ENCODE measurements around the gene ATP6V1A.

Gene ATP6V1A

GRCh38 chr3:113744941-113745755 lies 1.7 kb upstream of the ATP6V1A start:
- peak; percentile 93 to 96 (median 95) for DNase-seq
- POLR2A ChIA-PET: interaction anchor here (0.6 to 1.3 kb wide), 8 partner anchors 10 to 248 kb away, joined by 3 to 9 read pairs (median 3); no protein-coding TSS in a partner anchor
- Histone ChIP-seq H3K27ac (ENCODE audit: insufficient read depth in 1 of 2, low read depth in 1 of 2, low read length in 2 of 2, poor library complexity in 1 of 2, severe bottlenecking in 2 of 2) (peak overlapping the region; percentile 97 to 100), H3K9me3 (ENCODE audit: control extremely low read depth in 1 of 5, control insufficient read depth in 4 of 5, insufficient read depth in 2 of 5, low read depth in 1 of 5, low read length in 4 of 5) (no peaks in the 10 kb centered on the region), H3K27me3 (replicated peaks in 2 of 5; ENCODE audit: control insufficient read depth in 4 of 5, insufficient read depth in 5 of 5, low read length in 4 of 5) (no peaks in the 10 kb centered on the region), H3K4me1 (ENCODE audit: control extremely low read depth in 1 of 4, control insufficient read depth in 4 of 4, insufficient read depth in 4 of 4, low read length in 3 of 4) (peaks cover 33 to 76% (median 50%) of the 10 kb centered on the region in 4 experiments), H3K36me3 (ENCODE audit: control insufficient read depth in 4 of 4, insufficient read depth in 4 of 4, low read length in 3 of 4) (peaks cover 0 to 5% (median 0%) of the 10 kb centered on the region in 4 experiments), H3K4me3 (ENCODE audit: control insufficient read depth in 1 of 7, extremely low read depth in 1 of 7, insufficient read depth in 4 of 7, low read depth in 2 of 7, low read length in 6 of 7) (peak overlapping the region; percentile 68 to 100 (median 93))
- CTCF ChIA-PET: interaction anchor here (0.6 to 5.3 kb wide), 26 partner anchors 10 to 309 kb away, joined by 3 to 46 read pairs (median 4); partner anchors contain the start of gene GRAMD1C
- WGBS (ENCODE audit: insufficient coverage): under 1% methylated on average over 19 of the region's 35 CpGs

GRCh38 chr3:113745756-113746547 lies 883 bp upstream of the ATP6V1A start, which contains the start of gene NAA50:
NAA50 (minus strand) TSS chr3:113746249; CDS start chr3:113745949, 300 bp downstream.
- Histone ChIP-seq H3K4me1 (ENCODE audit: control extremely low read depth in 1 of 4, control insufficient read depth in 4 of 4, insufficient read depth in 4 of 4, low read length in 3 of 4) (peaks cover 34 to 74% (median 49%) of the 10 kb centered on the region in 4 experiments), H3K27ac (ENCODE audit: insufficient read depth in 1 of 2, low read depth in 1 of 2, low read length in 2 of 2, poor library complexity in 1 of 2, severe bottlenecking in 2 of 2) (peak within 1 kb of the TSS; percentile 97 to 100), H3K27me3 (replicated peaks in 2 of 5; ENCODE audit: control insufficient read depth in 4 of 5, insufficient read depth in 5 of 5, low read length in 4 of 5) (no peaks in the 10 kb centered on the region), H3K36me3 (ENCODE audit: control insufficient read depth in 4 of 4, insufficient read depth in 4 of 4, low read length in 3 of 4) (peaks cover 0 to 5% (median 0%) of the 10 kb centered on the region in 4 experiments), H3K4me3 (ENCODE audit: control insufficient read depth in 1 of 7, extremely low read depth in 1 of 7, insufficient read depth in 4 of 7, low read depth in 2 of 7, low read length in 6 of 7) (peak within 1 kb of the TSS; percentile 80 to 100 (median 94)), H3K9me3 (ENCODE audit: control extremely low read depth in 1 of 5, control insufficient read depth in 4 of 5, insufficient read depth in 2 of 5, low read depth in 1 of 5, low read length in 4 of 5) (no peaks in the 10 kb centered on the region)
- 0% methylated on average over 51 of the region's 72 CpGs for WGBS (ENCODE audit: insufficient coverage)
- ChIA-PET CTCF (interaction anchor here (0.6 to 5.3 kb wide), 20 partner anchors 11 to 309 kb away, joined by 3 to 46 read pairs (median 5); partner anchors contain the start of gene GRAMD1C), POLR2A (interaction anchor here (0.9 to 1.3 kb wide), 6 partner anchors 10 to 249 kb away, joined by 3 to 7 read pairs (median 3); no protein-coding TSS in a partner anchor)
- DNase-seq: peak; percentile 92 to 96 (median 96)

- ChIA-PET CTCF (interaction anchor here (1.1 to 5.3 kb wide), 5 partner anchors 10 to 29 kb away, joined by 3 to 46 read pairs (median 4); no protein-coding TSS in a partner anchor), POLR2A (interaction anchor here (1.1 kb wide), 1 partner anchor 195 kb away, joined by 3 read pairs; no protein-coding TSS in a partner anchor)
- peaks cover 30 to 59% (median 42%) of the 10 kb centered on the region in 4 experiments for H3K4me1 ChIP-seq (ENCODE audit: control extremely low read depth in 1 of 4, control insufficient read depth in 4 of 4, insufficient read depth in 4 of 4, low read length in 3 of 4)
- no peaks in the 10 kb centered on the region for H3K9me3 ChIP-seq (ENCODE audit: control extremely low read depth in 1 of 5, control insufficient read depth in 4 of 5, insufficient read depth in 2 of 5, low read depth in 1 of 5, low read length in 4 of 5)
- peak in 2 of 3 donors; percentile 35 to 47 for DNase-seq
- H3K27ac ChIP-seq (ENCODE audit: insufficient read depth in 1 of 2, low read depth in 1 of 2, low read length in 2 of 2, poor library complexity in 1 of 2, severe bottlenecking in 2 of 2): peak overlapping the region; percentile 97 to 100
- peaks cover 0 to 3% (median 0%) of the 10 kb centered on the region in 4 experiments for H3K36me3 ChIP-seq (ENCODE audit: control insufficient read depth in 4 of 4, insufficient read depth in 4 of 4, low read length in 3 of 4)
- H3K4me3 ChIP-seq (ENCODE audit: control insufficient read depth in 1 of 7, extremely low read depth in 1 of 7, insufficient read depth in 4 of 7, low read depth in 2 of 7, low read length in 6 of 7): peak overlapping the region; percentile 80 to 100 (median 94)
- H3K27me3 ChIP-seq (replicated peaks in 2 of 5; ENCODE audit: control insufficient read depth in 4 of 5, insufficient read depth in 5 of 5, low read length in 4 of 5): no peaks in the 10 kb centered on the region
- WGBS (ENCODE audit: insufficient coverage): 0% methylated on average over 15 of the region's 18 CpGs
Observed at GRCh38 chr3:113747283-113748046, 630 bp downstream of the ATP6V1A start.

GRCh38 chr3:113751141-113751540 lies 4.3 kb downstream of the ATP6V1A start:
- H3K4me3 ChIP-seq (ENCODE audit: control insufficient read depth in 1 of 7, extremely low read depth in 1 of 7, insufficient read depth in 4 of 7, low read depth in 2 of 7, low read length in 6 of 7): no peak overlapping the region
- no peak for DNase-seq
- H3K4me1 ChIP-seq (ENCODE audit: control extremely low read depth in 1 of 4, control insufficient read depth in 4 of 4, insufficient read depth in 4 of 4, low read length in 3 of 4): peaks cover 24 to 42% (median 31%) of the 10 kb centered on the region in 4 experiments
- CTCF ChIA-PET: interaction anchor here (1.4 to 3.6 kb wide), 2 partner anchors 13 to 45 kb away, joined by 3 to 17 read pairs; no protein-coding TSS in a partner anchor
- no peaks in the 10 kb centered on the region for H3K9me3 ChIP-seq (ENCODE audit: control extremely low read depth in 1 of 5, control insufficient read depth in 4 of 5, insufficient read depth in 2 of 5, low read depth in 1 of 5, low read length in 4 of 5)
- no peaks in the 10 kb centered on the region for H3K36me3 ChIP-seq (ENCODE audit: control insufficient read depth in 4 of 4, insufficient read depth in 4 of 4, low read length in 3 of 4)
- H3K27me3 ChIP-seq (replicated peaks in 2 of 5; ENCODE audit: control insufficient read depth in 4 of 5, insufficient read depth in 5 of 5, low read length in 4 of 5): no peaks in the 10 kb centered on the region
- POLR2A ChIA-PET: no interaction called here
- no peak overlapping the region for H3K27ac ChIP-seq (ENCODE audit: insufficient read depth in 1 of 2, low read depth in 1 of 2, low read length in 2 of 2, poor library complexity in 1 of 2, severe bottlenecking in 2 of 2)

- ChIA-PET POLR2A (no interaction called here), CTCF (no interaction called here)
- Histone ChIP-seq H3K4me1 (ENCODE audit: control extremely low read depth in 1 of 4, control insufficient read depth in 4 of 4, insufficient read depth in 4 of 4, low read length in 3 of 4) (peaks cover 14 to 27% (median 20%) of the 10 kb centered on the region in 4 experiments), H3K9me3 (ENCODE audit: control extremely low read depth in 1 of 5, control insufficient read depth in 4 of 5, insufficient read depth in 2 of 5, low read depth in 1 of 5, low read length in 4 of 5) (peaks cover 0 to 5% (median 2%) of the 10 kb centered on the region in 5 experiments), H3K27me3 (replicated peaks in 2 of 5; ENCODE audit: control insufficient read depth in 4 of 5, insufficient read depth in 5 of 5, low read length in 4 of 5) (no peaks in the 10 kb centered on the region), H3K4me3 (ENCODE audit: control insufficient read depth in 1 of 7, extremely low read depth in 1 of 7, insufficient read depth in 4 of 7, low read depth in 2 of 7, low read length in 6 of 7) (no peak overlapping the region), H3K27ac (ENCODE audit: insufficient read depth in 1 of 2, low read depth in 1 of 2, low read length in 2 of 2, poor library complexity in 1 of 2, severe bottlenecking in 2 of 2) (no peak overlapping the region), H3K36me3 (ENCODE audit: control insufficient read depth in 4 of 4, insufficient read depth in 4 of 4, low read length in 3 of 4) (peaks cover 0 to 8% (median 2%) of the 10 kb centered on the region in 4 experiments)
- 64% methylated on average over 2 of the region's 4 CpGs for WGBS (ENCODE audit: insufficient coverage)
- no peak for DNase-seq
Observed at GRCh38 chr3:113753376-113753985, 6.6 kb downstream of the ATP6V1A start.

All from common myeloid progenitor, CD34-positive (primary cell).